ENCODE data around the gene F5. TPM values are rescaled to one million over a fixed set of nuclear protein-coding genes. Genes with fewer than 3 reads are reported as not detected.
A peak's percentile ranks its signal among the peaks of the same experiment; 100 is the strongest.

F5 gene
- total and polyA plus RNA-seq, 2 of the 13 experiments (the other 11 are each of a cell fraction or from before 2014, with no cell fraction given), result 38.3 to 64.0 TPM

DNA sequence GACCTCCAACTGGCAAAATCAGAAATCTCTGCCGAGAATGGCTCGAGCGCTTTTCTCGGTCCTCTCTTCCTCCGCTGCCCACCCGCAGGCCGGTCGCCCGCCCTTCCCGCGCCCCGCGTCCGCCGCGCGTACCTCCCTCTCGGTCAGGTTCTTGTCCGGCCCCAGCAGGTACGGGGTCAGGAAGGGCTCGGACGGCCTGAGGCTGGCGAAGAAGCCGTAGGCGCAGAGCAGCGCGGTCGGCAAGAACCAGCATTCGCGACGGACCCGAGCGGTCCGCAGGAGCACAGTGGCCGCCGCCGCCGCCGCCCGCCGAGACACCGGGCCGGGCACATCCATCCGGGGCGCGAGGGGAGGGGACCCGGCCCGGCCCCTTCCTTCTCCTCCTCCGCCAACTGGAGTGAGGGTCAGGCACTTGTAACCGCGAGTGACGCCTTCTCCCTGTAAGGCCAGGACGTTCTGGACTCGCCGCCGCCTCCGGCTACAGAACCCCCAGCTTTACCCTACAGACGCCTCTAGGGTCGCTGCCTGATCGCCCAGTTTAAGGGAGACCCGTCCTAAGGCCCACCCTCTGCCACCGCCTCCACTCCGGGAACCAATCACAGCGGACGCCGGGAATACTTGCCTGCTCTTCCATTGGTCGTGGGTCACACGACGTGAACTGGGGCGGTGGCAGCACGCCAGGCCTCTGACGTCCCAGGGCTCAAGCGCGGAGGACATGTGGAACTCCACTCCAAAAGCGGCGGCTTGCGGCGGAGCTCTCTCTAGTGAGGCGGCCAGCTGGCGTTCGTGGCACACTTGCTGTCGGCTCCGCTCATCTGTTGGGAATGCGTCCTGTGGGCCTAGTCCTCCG lies 100.6 kb downstream of the F5 start, which contains the start of gene SLC19A2 (continued):
- TF ChIP-seq MLXIP (CRISPR knock-in tag; IDR thresholded peaks at IDR 0.05; ENCODE audit: borderline replicate concordance) (no peak; the same call in 1 of the 2 replicates), RAD51 (IDR thresholded peaks at IDR 0.05; ENCODE audit: borderline replicate concordance) (no peak), ZFP37 (CRISPR knock-in tag; IDR thresholded peaks at IDR 0.05; ENCODE audit: borderline replicate concordance) (peak; percentile 92), ZNF510 (CRISPR knock-in tag; IDR thresholded peaks at IDR 0.05; ENCODE audit: low read depth) (no peak; the same call in 1 of the 2 replicates), ZBTB44 (CRISPR knock-in tag; IDR thresholded peaks at IDR 0.05) (no peak), IKZF1 (IDR thresholded peaks at IDR 0.05) (no peak), CEBPG (CRISPR knock-in tag; IDR thresholded peaks at IDR 0.05) (no peak), ZNF160 (CRISPR knock-in tag; IDR thresholded peaks at IDR 0.05) (peak; percentile 79), PLRG1 (conservative IDR thresholded peaks at IDR 0.05) (no peak), SPEN (CRISPR knock-in tag; IDR thresholded peaks at IDR 0.05; ENCODE audit: low read depth) (peak; percentile 81; the same call in 1 of the 2 replicates), ZNF747 (CRISPR knock-in tag; IDR thresholded peaks at IDR 0.05; ENCODE audit: borderline replicate concordance) (peak; percentile 77; the same call in 1 of the 2 replicates), NCOR1 (IDR thresholded peaks at IDR 0.05; ENCODE audit: borderline replicate concordance, low read length) (no peak), DNMT1 (CRISPR knock-in tag; IDR thresholded peaks at IDR 0.05) (no peak), ZNF460 (CRISPR knock-in tag; IDR thresholded peaks at IDR 0.05; ENCODE audit: borderline replicate concordance) (no peak)
- TF ChIP-seq, protein P1, sequence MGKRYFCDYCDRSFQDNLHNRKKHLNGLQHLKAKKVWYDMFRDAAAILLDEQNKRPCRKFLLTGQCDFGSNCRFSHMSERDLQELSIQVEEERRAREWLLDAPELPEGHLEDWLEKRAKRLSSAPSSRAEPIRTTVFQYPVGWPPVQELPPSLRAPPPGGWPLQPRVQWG (CRISPR knock-in tag; IDR thresholded peaks at IDR 0.05; ENCODE audit: borderline replicate concordance, low read depth), result no peak
- TF ChIP-seq, protein P2, sequence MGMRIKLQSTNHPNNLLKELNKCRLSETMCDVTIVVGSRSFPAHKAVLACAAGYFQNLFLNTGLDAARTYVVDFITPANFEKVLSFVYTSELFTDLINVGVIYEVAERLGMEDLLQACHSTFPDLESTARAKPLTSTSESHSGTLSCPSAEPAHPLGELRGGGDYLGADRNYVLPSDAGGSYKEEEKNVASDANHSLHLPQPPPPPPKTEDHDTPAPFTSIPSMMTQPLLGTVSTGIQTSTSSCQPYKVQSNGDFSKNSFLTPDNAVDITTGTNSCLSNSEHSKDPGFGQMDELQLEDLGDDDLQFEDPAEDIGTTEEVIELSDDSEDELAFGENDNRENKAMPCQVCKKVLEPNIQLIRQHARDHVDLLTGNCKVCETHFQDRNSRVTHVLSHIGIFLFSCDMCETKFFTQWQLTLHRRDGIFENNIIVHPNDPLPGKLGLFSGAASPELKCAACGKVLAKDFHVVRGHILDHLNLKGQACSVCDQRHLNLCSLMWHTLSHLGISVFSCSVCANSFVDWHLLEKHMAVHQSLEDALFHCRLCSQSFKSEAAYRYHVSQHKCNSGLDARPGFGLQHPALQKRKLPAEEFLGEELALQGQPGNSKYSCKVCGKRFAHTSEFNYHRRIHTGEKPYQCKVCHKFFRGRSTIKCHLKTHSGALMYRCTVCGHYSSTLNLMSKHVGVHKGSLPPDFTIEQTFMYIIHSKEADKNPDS (CRISPR knock-in tag; IDR thresholded peaks at IDR 0.05), result no peak
- TF ChIP-seq, protein P3, sequence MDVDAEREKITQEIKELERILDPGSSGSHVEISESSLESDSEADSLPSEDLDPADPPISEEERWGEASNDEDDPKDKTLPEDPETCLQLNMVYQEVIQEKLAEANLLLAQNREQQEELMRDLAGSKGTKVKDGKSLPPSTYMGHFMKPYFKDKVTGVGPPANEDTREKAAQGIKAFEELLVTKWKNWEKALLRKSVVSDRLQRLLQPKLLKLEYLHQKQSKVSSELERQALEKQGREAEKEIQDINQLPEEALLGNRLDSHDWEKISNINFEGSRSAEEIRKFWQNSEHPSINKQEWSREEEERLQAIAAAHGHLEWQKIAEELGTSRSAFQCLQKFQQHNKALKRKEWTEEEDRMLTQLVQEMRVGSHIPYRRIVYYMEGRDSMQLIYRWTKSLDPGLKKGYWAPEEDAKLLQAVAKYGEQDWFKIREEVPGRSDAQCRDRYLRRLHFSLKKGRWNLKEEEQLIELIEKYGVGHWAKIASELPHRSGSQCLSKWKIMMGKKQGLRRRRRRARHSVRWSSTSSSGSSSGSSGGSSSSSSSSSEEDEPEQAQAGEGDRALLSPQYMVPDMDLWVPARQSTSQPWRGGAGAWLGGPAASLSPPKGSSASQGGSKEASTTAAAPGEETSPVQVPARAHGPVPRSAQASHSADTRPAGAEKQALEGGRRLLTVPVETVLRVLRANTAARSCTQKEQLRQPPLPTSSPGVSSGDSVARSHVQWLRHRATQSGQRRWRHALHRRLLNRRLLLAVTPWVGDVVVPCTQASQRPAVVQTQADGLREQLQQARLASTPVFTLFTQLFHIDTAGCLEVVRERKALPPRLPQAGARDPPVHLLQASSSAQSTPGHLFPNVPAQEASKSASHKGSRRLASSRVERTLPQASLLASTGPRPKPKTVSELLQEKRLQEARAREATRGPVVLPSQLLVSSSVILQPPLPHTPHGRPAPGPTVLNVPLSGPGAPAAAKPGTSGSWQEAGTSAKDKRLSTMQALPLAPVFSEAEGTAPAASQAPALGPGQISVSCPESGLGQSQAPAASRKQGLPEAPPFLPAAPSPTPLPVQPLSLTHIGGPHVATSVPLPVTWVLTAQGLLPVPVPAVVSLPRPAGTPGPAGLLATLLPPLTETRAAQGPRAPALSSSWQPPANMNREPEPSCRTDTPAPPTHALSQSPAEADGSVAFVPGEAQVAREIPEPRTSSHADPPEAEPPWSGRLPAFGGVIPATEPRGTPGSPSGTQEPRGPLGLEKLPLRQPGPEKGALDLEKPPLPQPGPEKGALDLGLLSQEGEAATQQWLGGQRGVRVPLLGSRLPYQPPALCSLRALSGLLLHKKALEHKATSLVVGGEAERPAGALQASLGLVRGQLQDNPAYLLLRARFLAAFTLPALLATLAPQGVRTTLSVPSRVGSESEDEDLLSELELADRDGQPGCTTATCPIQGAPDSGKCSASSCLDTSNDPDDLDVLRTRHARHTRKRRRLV (CRISPR knock-in tag; IDR thresholded peaks at IDR 0.05), result 0 out of 2 replicates have a peak, but pooled peaks have one; percentile 46

Data from HepG2 (cell line).